Measurements from ENCODE around the gene CDIP1. TPM values are rescaled to one million over a fixed set of nuclear protein-coding genes. Genes with fewer than 3 reads are reported as not detected.

Gene CDIP1
- total and polyA plus RNA-seq, 4 donors = 4.4 to 18.6 (median 12.0) TPM

DNA sequence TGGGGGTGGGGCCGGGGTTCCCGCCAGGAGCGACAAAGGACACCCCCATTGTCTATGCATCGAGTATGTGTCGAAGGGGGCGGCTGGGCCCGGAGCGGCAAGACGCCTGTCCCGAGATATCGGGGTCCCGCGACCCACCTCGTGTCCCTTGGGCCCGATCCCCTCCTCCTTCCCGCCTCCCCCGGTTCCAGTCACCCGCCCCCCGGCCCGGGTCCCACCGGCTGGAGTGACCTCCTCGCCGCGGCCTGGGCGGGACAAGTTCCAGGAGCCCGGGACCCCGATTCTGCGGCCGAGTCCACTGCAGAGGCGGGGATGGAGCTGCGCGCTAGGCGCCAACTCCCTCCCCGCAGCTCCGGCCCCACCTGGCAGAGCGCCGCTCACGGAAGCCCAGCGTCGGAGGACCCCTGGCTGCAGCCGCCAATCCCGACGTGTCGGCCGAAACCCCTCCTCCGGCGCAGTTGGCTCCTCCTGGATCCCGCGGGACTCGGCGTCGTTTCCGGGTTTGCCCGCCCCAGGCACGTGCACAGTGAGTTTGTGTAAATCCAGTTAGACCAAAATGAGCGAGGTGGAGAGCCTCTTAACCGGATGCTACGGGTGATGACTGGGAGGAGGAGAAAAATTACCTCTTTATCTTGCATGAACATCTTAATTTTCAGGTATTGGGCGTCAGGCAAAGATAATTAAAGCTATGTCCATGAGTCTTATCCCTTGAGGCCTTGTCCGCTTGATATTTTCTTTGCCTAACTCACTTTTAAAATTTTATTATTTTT lies 64.2 kb downstream of the CDIP1 start, which contains the start of gene NMRAL1:
Gene NMRAL1 (minus strand): TSS at position 434 of the 770 bp plus-strand sequence. CDS start 493 bp downstream, outside the sequence.
- H3K4me1 ChIP-seq (ENCODE audit: control insufficient read depth in 4 of 4, insufficient read depth in 4 of 4, low read length in 3 of 4) = peaks cover 2 to 22% (median 12%) of the 10 kb centered on the region in 4 donors
- H3K9ac ChIP-seq (ENCODE audit: low read depth in 1 of 2, low read length in 2 of 2) = peak within 1 kb of the TSS in 1 of 2 donors; percentile 25
- peaks cover 0 to under 1% (median 0%) of the 10 kb centered on the region in 4 donors for H3K36me3 ChIP-seq (ENCODE audit: control insufficient read depth in 4 of 4, insufficient read depth in 3 of 4, low read depth in 1 of 4, low read length in 3 of 4)
- 7% methylated on average over 60 of the region's 60 CpGs for WGBS
- no peaks in the 10 kb centered on the region for H3K9me3 ChIP-seq (ENCODE audit: control insufficient read depth in 4 of 4, low read length in 3 of 4)
- H3K27me3 ChIP-seq (ENCODE audit: control insufficient read depth in 4 of 4, insufficient read depth in 4 of 4, low read length in 3 of 4) = no peaks in the 10 kb centered on the region
- peak within 1 kb of the TSS; percentile 35 to 81 for H3K27ac ChIP-seq (ENCODE audit: low read depth in 1 of 2, low read length in 2 of 2)
- TF ChIP-seq SP1 (IDR thresholded peaks at IDR 0.05) = peak; percentile 64
- no peak for TF ChIP-seq YY1 (IDR thresholded peaks at IDR 0.05)
- TF ChIP-seq, protein P1, sequence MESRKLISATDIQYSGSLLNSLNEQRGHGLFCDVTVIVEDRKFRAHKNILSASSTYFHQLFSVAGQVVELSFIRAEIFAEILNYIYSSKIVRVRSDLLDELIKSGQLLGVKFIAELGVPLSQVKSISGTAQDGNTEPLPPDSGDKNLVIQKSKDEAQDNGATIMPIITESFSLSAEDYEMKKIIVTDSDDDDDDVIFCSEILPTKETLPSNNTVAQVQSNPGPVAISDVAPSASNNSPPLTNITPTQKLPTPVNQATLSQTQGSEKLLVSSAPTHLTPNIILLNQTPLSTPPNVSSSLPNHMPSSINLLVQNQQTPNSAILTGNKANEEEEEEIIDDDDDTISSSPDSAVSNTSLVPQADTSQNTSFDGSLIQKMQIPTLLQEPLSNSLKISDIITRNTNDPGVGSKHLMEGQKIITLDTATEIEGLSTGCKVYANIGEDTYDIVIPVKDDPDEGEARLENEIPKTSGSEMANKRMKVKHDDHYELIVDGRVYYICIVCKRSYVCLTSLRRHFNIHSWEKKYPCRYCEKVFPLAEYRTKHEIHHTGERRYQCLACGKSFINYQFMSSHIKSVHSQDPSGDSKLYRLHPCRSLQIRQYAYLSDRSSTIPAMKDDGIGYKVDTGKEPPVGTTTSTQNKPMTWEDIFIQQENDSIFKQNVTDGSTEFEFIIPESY (IDR thresholded peaks at IDR 0.05) = peak; percentile 98
- TF ChIP-seq NR2F2 (IDR thresholded peaks at IDR 0.05) = no peak
- TF ChIP-seq, protein P2, sequence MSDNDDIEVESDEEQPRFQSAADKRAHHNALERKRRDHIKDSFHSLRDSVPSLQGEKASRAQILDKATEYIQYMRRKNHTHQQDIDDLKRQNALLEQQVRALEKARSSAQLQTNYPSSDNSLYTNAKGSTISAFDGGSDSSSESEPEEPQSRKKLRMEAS (IDR thresholded peaks at IDR 0.05) = peak; percentile 89
- peak in 1 of 2 donors; percentile 14 for TF ChIP-seq HNF4A (conservative IDR thresholded peaks at IDR 0.05)
- TF ChIP-seq GABPA (IDR thresholded peaks at IDR 0.05 in 1 of 2, conservative IDR thresholded peaks at IDR 0.05 in 1 of 2) = peak in 1 of 2 donors; percentile 53
- peak within 1 kb of the TSS; percentile 64 to 88 (median 66) for H3K4me3 ChIP-seq (ENCODE audit: low read depth in 1 of 3, low read length in 3 of 3)
- DNase-seq (ENCODE audit: low spot score) = peak; percentile 75

DNA sequence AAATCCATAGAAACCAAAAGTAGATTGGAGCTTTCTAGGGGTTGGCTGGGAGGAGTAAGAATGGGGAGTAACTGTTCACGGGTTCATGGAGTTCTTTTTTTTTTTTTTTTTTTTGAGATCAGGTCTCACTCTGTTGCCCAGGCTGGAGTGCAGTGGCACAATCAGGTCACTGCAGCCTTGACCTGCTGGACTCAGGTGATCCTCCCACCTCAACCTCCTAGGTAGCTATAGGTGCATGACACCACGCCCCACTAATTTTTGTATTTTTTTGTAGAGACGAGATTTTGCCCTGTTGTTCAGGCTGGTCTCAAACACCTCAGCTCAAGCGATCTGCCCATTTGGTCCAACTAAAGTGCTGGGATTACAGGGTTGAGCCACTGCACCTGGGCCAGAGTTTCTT lies 65.7 kb downstream of the CDIP1 start:
- 38% methylated on average over 4 of the region's 4 CpGs for WGBS
- H3K4me1 ChIP-seq (ENCODE audit: control insufficient read depth in 4 of 4, insufficient read depth in 4 of 4, low read length in 3 of 4) = peaks cover 2 to 22% (median 12%) of the 10 kb centered on the region in 4 donors
- H3K4me3 ChIP-seq (ENCODE audit: low read depth in 1 of 3, low read length in 3 of 3) = no peak overlapping the region
- peak; percentile 64 to 78 for TF ChIP-seq RXRA (IDR thresholded peaks at IDR 0.05)
- peak; percentile 45 to 56 for TF ChIP-seq HNF4A (conservative IDR thresholded peaks at IDR 0.05)
- TF ChIP-seq FOXA2 (IDR thresholded peaks at IDR 0.05) = no peak
- no peak for TF ChIP-seq RAD21 (IDR thresholded peaks at IDR 0.05)
- TF ChIP-seq SP1 (IDR thresholded peaks at IDR 0.05) = peak; percentile 24
- TF ChIP-seq, protein P3, sequence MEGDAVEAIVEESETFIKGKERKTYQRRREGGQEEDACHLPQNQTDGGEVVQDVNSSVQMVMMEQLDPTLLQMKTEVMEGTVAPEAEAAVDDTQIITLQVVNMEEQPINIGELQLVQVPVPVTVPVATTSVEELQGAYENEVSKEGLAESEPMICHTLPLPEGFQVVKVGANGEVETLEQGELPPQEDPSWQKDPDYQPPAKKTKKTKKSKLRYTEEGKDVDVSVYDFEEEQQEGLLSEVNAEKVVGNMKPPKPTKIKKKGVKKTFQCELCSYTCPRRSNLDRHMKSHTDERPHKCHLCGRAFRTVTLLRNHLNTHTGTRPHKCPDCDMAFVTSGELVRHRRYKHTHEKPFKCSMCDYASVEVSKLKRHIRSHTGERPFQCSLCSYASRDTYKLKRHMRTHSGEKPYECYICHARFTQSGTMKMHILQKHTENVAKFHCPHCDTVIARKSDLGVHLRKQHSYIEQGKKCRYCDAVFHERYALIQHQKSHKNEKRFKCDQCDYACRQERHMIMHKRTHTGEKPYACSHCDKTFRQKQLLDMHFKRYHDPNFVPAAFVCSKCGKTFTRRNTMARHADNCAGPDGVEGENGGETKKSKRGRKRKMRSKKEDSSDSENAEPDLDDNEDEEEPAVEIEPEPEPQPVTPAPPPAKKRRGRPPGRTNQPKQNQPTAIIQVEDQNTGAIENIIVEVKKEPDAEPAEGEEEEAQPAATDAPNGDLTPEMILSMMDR (IDR thresholded peaks at IDR 0.05; ENCODE audit: low read depth, low read length, missing input control) = no peak
- no peak for TF ChIP-seq YY1 (IDR thresholded peaks at IDR 0.05)
- TF ChIP-seq, protein P2 (IDR thresholded peaks at IDR 0.05) = no peak
- TF ChIP-seq, protein P1 (IDR thresholded peaks at IDR 0.05) = no peak
- TF ChIP-seq HNF4G (IDR thresholded peaks at IDR 0.05) = no peak
- TF ChIP-seq FOXA1 (IDR thresholded peaks at IDR 0.05) = no peak
- TF ChIP-seq, protein P4, sequence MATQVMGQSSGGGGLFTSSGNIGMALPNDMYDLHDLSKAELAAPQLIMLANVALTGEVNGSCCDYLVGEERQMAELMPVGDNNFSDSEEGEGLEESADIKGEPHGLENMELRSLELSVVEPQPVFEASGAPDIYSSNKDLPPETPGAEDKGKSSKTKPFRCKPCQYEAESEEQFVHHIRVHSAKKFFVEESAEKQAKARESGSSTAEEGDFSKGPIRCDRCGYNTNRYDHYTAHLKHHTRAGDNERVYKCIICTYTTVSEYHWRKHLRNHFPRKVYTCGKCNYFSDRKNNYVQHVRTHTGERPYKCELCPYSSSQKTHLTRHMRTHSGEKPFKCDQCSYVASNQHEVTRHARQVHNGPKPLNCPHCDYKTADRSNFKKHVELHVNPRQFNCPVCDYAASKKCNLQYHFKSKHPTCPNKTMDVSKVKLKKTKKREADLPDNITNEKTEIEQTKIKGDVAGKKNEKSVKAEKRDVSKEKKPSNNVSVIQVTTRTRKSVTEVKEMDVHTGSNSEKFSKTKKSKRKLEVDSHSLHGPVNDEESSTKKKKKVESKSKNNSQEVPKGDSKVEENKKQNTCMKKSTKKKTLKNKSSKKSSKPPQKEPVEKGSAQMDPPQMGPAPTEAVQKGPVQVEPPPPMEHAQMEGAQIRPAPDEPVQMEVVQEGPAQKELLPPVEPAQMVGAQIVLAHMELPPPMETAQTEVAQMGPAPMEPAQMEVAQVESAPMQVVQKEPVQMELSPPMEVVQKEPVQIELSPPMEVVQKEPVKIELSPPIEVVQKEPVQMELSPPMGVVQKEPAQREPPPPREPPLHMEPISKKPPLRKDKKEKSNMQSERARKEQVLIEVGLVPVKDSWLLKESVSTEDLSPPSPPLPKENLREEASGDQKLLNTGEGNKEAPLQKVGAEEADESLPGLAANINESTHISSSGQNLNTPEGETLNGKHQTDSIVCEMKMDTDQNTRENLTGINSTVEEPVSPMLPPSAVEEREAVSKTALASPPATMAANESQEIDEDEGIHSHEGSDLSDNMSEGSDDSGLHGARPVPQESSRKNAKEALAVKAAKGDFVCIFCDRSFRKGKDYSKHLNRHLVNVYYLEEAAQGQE (IDR thresholded peaks at IDR 0.05) = no peak
- TF ChIP-seq NR2F2 (IDR thresholded peaks at IDR 0.05) = no peak
- TF ChIP-seq EGR1 (IDR thresholded peaks at IDR 0.05; ENCODE audit: low read depth in 2 of 2) = no peak
- TF ChIP-seq TAF1 (conservative IDR thresholded peaks at IDR 0.05) = no peak
- TF ChIP-seq JUND (IDR thresholded peaks at IDR 0.05) = no peak
- TF ChIP-seq, protein P5, sequence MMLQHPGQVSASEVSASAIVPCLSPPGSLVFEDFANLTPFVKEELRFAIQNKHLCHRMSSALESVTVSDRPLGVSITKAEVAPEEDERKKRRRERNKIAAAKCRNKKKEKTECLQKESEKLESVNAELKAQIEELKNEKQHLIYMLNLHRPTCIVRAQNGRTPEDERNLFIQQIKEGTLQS (IDR thresholded peaks at IDR 0.05) = no peak
- no peak for TF ChIP-seq GABPA (IDR thresholded peaks at IDR 0.05 in 1 of 2, conservative IDR thresholded peaks at IDR 0.05 in 1 of 2)
- no peak overlapping the region for H3K9ac ChIP-seq (ENCODE audit: low read depth in 1 of 2, low read length in 2 of 2)
- no peak overlapping the region for H3K27ac ChIP-seq (ENCODE audit: low read depth in 1 of 2, low read length in 2 of 2)
- DNase-seq (ENCODE audit: low spot score) = no peak
- no peaks in the 10 kb centered on the region for H3K9me3 ChIP-seq (ENCODE audit: control insufficient read depth in 4 of 4, low read length in 3 of 4)
- peaks cover 0 to 8% (median 4%) of the 10 kb centered on the region in 4 donors for H3K36me3 ChIP-seq (ENCODE audit: control insufficient read depth in 4 of 4, insufficient read depth in 3 of 4, low read depth in 1 of 4, low read length in 3 of 4)
- H3K27me3 ChIP-seq (ENCODE audit: control insufficient read depth in 4 of 4, insufficient read depth in 4 of 4, low read length in 3 of 4) = no peaks in the 10 kb centered on the region
